Lower leg skin (tissue), 4 donors: Measurements from ENCODE around the gene CTNNA2. TPM values are rescaled to one million over a fixed set of nuclear protein-coding genes. Genes with fewer than 3 reads are reported as not detected.

Experiments used
- DNase-seq, 2 donors: peaks; one replicate each; pipeline ENCODE4 v3.0.0-alpha.2; 2019; ENCODE audit warnings: low spot score in 2 of 2
- H3K4me3 ChIP-seq: fragments of 200-600 bp; sonication (generic); 2 replicates; pipeline ENCODE4 v1.5.1; 2017; ENCODE audit warnings: mild to moderate bottlenecking, low read depth; ENCODE audit not compliant: poor library complexity, severe bottlenecking
- POLR2A ChIP-seq, 2 donors: fragments of 450-650 bp; IDR thresholded peaks; one replicate each; pipeline ENCODE4 v1.6.1; 2016 to 2017; ENCODE audit warnings: antibody characterized with exemption in 2 of 2, mild to moderate bottlenecking in 1 of 2, moderate library complexity in 1 of 2
- WGBS, 2 donors: methylation state at CpG; one replicate each; pipeline ENCODE4 v1.1.5; 2018; 5-methylcytosine and 5-hydroxymethylcytosine counted together
- intact Hi-C: fragments of 100-400 bp; cut with DNase I; formaldehyde crosslinking; loops from one replicate; pipeline ENCODE4 v1.15.0; 2023; ENCODE audit warnings: low total_unique reads
- total RNA-seq, 4 donors: library from RNA; depleted of rRNA; stranded (reverse); fragments of >200 nt; gene quantifications; one replicate each; pipeline ENCODE4 v1.1.0, GENCODE V29; 2016
- TF ChIP-seq, protein P1 (sequence below), 3 donors: fragments of 450-650 bp; IDR thresholded peaks; one replicate each; pipeline ENCODE4 v1.5.1; 2016; ENCODE audit warnings: antibody characterized with exemption in 3 of 3, mild to moderate bottlenecking in 3 of 3, moderate library complexity in 2 of 3

The CTNNA2 gene
- total RNA-seq, 4 donors from 2014 or later: not detected

DNA sequence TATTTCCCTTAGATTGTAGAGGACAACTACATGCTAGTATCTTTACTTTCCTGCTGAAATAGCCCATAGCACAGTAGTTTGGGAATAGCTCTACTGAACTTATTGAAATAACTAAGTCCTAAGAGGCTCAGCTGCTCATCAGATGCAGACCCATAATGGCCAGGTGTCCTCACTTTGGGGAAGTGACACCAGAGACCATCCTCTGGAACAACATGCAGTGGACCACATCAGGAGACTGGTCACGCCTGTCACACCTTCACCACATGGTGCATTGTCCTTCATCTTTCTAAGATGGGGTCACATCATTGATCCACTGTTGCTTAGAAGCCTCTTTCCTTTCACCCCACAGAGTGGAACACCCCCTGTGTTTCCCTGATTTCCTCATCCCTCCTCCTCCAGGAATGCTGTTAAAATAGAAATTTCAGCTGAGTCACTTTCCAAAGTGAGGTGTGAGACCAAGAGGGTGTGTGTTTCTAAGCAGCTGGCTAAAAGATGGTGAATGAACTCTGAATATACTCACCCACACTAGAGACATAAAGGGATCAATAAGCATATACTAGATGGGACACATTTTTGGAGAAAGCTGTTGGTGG is 1006.9 kb downstream of the CTNNA2 start:
- H3K4me3 ChIP-seq: no peak overlapping the region
- 46 to 84% methylated on average over 1 of the region's 1 CpG for WGBS, 2 donors
- TF ChIP-seq, protein P1, sequence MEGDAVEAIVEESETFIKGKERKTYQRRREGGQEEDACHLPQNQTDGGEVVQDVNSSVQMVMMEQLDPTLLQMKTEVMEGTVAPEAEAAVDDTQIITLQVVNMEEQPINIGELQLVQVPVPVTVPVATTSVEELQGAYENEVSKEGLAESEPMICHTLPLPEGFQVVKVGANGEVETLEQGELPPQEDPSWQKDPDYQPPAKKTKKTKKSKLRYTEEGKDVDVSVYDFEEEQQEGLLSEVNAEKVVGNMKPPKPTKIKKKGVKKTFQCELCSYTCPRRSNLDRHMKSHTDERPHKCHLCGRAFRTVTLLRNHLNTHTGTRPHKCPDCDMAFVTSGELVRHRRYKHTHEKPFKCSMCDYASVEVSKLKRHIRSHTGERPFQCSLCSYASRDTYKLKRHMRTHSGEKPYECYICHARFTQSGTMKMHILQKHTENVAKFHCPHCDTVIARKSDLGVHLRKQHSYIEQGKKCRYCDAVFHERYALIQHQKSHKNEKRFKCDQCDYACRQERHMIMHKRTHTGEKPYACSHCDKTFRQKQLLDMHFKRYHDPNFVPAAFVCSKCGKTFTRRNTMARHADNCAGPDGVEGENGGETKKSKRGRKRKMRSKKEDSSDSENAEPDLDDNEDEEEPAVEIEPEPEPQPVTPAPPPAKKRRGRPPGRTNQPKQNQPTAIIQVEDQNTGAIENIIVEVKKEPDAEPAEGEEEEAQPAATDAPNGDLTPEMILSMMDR (IDR thresholded peaks at IDR 0.05): no peak
- no peak for TF ChIP-seq POLR2A (IDR thresholded peaks at IDR 0.05)
- peak in 1 of 2 donors; percentile 13 for DNase-seq
- intact Hi-C loops: no loop called here

DNA sequence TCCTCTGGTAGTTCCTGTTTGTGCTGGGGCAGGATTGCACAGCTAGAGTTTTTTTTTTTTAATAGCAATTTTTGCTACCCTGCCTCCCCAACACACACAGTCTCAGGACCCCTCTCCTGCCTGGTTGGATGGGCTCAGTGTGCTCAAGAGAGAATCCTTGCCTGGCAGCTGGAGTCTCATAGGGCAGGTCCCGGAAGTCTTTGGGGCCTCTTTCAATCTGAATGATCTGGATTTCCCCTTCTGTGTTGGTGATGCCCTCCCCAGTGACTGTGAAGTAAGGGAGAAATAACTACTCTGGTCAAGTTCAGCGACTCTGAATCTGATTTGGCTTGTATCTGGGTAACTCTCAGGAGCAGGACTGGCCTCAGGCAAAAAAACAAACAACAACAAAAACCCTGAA is 1012.3 kb downstream of the CTNNA2 start:
- 69 to 81% methylated on average over 2 of the region's 2 CpGs for WGBS, 2 donors
- no peak overlapping the region for H3K4me3 ChIP-seq
- TF ChIP-seq POLR2A (IDR thresholded peaks at IDR 0.05): no peak
- TF ChIP-seq, protein P1 (IDR thresholded peaks at IDR 0.05): no peak
- peak in 1 of 2 donors; percentile 25 for DNase-seq
- intact Hi-C loops: no loop called here

DNA sequence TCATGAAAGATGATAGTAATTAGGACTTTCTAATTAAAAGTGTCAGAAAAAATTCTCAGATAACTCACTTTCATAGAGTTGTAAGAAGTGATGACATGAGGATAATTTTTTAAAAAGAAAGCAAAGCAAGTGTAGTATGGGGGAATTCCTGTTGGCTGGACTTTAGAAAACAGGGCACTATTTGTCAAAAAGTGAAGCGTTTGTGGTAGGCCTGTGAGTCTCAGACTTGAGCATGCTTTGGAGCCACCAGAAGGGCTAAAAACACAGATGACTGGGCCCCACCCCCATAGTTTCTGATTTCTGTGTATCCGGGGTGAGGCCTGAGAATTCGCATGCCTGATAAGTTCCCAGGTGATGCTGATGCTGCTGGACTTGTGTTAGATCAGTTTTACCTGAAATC is 1014.3 kb downstream of the CTNNA2 start:
- H3K4me3 ChIP-seq: no peak overlapping the region
- TF ChIP-seq, protein P1 (IDR thresholded peaks at IDR 0.05): no peak
- TF ChIP-seq POLR2A (IDR thresholded peaks at IDR 0.05): no peak
- whole genome bisulfite sequencing, 2 donors: 71 to 77% methylated on average over 3 of the region's 3 CpGs
- intact Hi-C loops: no loop called here
- no peak for DNase-seq

DNA sequence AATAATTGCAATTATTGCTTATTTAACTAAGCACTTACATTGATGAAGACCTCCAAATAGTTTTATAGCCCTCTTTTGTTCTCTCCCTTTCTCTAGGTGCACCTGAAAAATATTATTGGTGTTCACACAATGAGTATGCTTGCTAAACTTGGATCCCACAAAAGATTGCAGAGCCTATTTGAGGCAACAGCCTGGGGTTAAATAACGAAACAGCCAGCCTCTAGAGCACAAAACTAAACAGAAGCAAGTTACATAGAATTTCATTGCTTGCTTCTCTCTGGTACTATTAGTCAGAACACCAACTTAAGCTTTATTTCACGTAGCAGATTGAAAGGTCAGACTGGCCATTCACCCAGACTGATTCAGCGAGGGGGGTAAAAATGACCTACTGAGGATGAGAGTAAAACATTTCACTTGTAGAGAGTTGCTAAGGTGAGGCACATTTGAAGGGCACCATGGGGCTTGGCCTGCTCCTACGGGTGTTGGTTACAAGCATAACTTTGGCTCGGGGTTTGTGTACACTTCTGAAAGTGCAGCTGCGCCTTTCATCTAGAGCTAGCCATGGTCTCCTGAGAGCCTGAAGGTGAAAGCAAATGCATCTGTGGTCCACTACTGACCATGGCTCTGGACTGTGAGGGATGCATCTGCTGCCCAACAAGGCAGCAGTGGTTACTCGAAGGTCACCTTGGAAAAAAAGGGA is 1016.8 kb downstream of the CTNNA2 start:
- no peak for DNase-seq
- no peak for TF ChIP-seq POLR2A (IDR thresholded peaks at IDR 0.05)
- TF ChIP-seq, protein P1 (IDR thresholded peaks at IDR 0.05): no peak
- no peak overlapping the region for H3K4me3 ChIP-seq
- intact Hi-C loops: no loop called here
- 81 to 86% methylated on average over 7 of the region's 7 CpGs for WGBS, 2 donors

DNA sequence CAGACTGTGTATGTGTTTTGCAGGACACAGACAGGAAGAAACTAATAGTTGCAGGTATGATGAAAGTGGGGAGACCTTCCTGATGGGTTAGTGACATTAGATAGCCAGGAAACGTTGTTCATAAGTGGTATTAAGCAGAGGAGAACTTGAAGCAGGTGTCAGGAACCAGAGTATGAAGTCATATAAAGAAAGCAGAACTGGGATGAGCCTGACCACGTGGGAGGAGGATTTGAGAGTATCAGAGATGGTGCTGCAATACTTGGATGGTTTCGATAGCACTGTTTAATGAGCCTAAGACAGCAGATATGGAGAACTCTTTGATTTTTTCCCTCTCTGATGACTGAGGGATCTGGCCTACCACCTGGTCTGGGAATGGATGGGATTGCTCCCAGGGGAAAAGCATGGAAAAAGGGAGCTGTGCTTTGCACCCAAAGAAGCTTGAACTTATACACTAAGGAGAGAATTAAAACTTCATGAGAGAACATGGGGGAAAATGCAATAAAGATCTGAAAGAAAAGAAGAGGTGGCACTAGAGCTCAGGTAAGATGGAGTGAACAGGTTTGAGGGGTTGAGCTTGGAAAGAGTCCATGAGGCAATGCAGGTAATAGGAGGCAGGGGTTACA is 1017.7 kb downstream of the CTNNA2 start:
- intact Hi-C loops: no loop called here
- H3K4me3 ChIP-seq: no peak overlapping the region
- WGBS, 2 donors: 60 to 63% methylated on average over 3 of the region's 3 CpGs
- TF ChIP-seq, protein P1 (IDR thresholded peaks at IDR 0.05): no peak
- TF ChIP-seq POLR2A (IDR thresholded peaks at IDR 0.05): no peak
- no peak for DNase-seq
